CD8-positive, alpha-beta memory T cell (primary cell): ENCODE measurements around the gene LTBR. TPM values are rescaled to one million over a fixed set of nuclear protein-coding genes. Genes with fewer than 3 reads are reported as not detected.

ENCODE experiments used
- CTCF ChIA-PET: fragments of 350-600 bp; sonication (Branson Sonifier 250); formaldehyde crosslinking; loops from one replicate; lab custom pipeline; 2021; ENCODE audit warnings: antibody characterized with exemption; lab: Charles Lee
- POLR2A ChIA-PET: fragments of 350-600 bp; sonication (Branson Sonifier 250); formaldehyde crosslinking; loops from one replicate; lab custom pipeline; 2021; ENCODE audit warnings: antibody characterized with exemption; lab: Charles Lee
- DNase-seq, 5 donors: peaks; one replicate each; pipeline versions ENCODE4 v3.0.0 to v3.0.0-alpha.2; 2020 to 2022; ENCODE audit warnings: mixed read lengths in 1 of 5
- H3K27ac ChIP-seq: one replicate; pipeline ENCODE4 v1.7.0; 2013; ENCODE audit warnings: low read depth, mild to moderate bottlenecking, low read length, moderate library complexity
- H3K27me3 ChIP-seq: 2 replicates; pipeline ENCODE4 v1.7.0; 2013; ENCODE audit warnings: low read length, mild to moderate bottlenecking; ENCODE audit not compliant: insufficient read depth, poor library complexity, severe bottlenecking
- H3K36me3 ChIP-seq: 2 replicates; pipeline ENCODE4 v1.7.0; 2013; ENCODE audit warnings: mild to moderate bottlenecking, low read length, moderate library complexity; ENCODE audit not compliant: insufficient read depth
- H3K4me1 ChIP-seq: 2 replicates; pipeline ENCODE4 v1.7.0; 2013; ENCODE audit warnings: mild to moderate bottlenecking, low read length, moderate library complexity; ENCODE audit not compliant: insufficient read depth
- H3K4me3 ChIP-seq: 2 replicates; pipeline ENCODE4 v1.7.0; 2013; ENCODE audit warnings: mild to moderate bottlenecking, low read length
- H3K9me3 ChIP-seq: 2 replicates; pipeline ENCODE4 v1.7.0; 2013; ENCODE audit warnings: mild to moderate bottlenecking, low read length
- H3K27ac Mint-ChIP-seq, 8 donors: one replicate each; pipeline ENCODE4 v1.8.0; 2020 to 2021; ENCODE audit warnings: mixed read lengths in 8 of 8, mild to moderate bottlenecking in 6 of 8, inconsistent platforms in 3 of 8, moderate library complexity in 3 of 8
- H3K27me3 Mint-ChIP-seq, 2 donors: one replicate each; pipeline ENCODE4 v1.8.0; 2020 to 2021; ENCODE audit warnings: mixed read lengths in 2 of 2, mild to moderate bottlenecking in 1 of 2, moderate library complexity in 1 of 2
- H3K36me3 Mint-ChIP-seq, 3 donors: one replicate each; pipeline ENCODE4 v1.8.0; 2020 to 2021; ENCODE audit warnings: mixed read lengths in 3 of 3, inconsistent platforms in 1 of 3, mild to moderate bottlenecking in 1 of 3
- H3K4me1 Mint-ChIP-seq, 3 donors: one replicate each; pipeline ENCODE4 v1.8.0; 2020 to 2021; ENCODE audit warnings: mixed read lengths in 3 of 3, inconsistent platforms in 1 of 3, mild to moderate bottlenecking in 1 of 3
- H3K4me3 Mint-ChIP-seq, 7 donors: one replicate each; pipeline ENCODE4 v1.8.0; 2020 to 2021; ENCODE audit warnings: mixed read lengths in 7 of 7, mild to moderate bottlenecking in 6 of 7, moderate library complexity in 4 of 7, inconsistent platforms in 2 of 7
- H3K9me3 Mint-ChIP-seq, 5 donors: one replicate each; pipeline ENCODE4 v1.8.0; 2020 to 2022; ENCODE audit warnings: mixed read lengths in 5 of 5, mild to moderate bottlenecking in 3 of 5, moderate library complexity in 2 of 5, inconsistent platforms in 1 of 5
- polyA plus RNA-seq: library from polyadenylated mRNA; unstranded; fragments of 300-500 nt; fragmentation: Illumina TruSeq; gene quantifications from one replicate; pipeline ENCODE4 v1.2.3, GENCODE V29; 2021
- total RNA-seq, 2 experiments: library from RNA; stranded (reverse); gene quantifications; one replicate each; pipeline ENCODE4 v1.2.3, GENCODE V29; 2021

LTBR gene
- total and polyA plus RNA-seq, 3 experiments from 2014 or later: 0.51 to 1.4 TPM; not detected in 1

GRCh38 chr12:6347367-6348338 lies 36.3 kb upstream of the LTBR start:
- H3K27ac Mint-ChIP-seq: peak overlapping the region in 1 of 8 donors; percentile 65
- H3K36me3 Mint-ChIP-seq: peaks cover 0 to 2% (median 0%) of the 10 kb centered on the region in 3 donors
- ChIA-PET POLR2A (no interaction called here), CTCF (interaction anchor here (0.6 to 6.8 kb wide), 3 partner anchors 12 to 20 kb away, joined by 3 to 58 read pairs (median 17); no protein-coding TSS in a partner anchor)
- H3K4me1 Mint-ChIP-seq: peaks cover 34 to 44% (median 35%) of the 10 kb centered on the region in 3 donors
- peaks cover 1 to 4% of the 10 kb centered on the region in 2 donors for H3K27me3 Mint-ChIP-seq
- H3K4me3 Mint-ChIP-seq: no peak overlapping the region
- Histone ChIP-seq H3K4me3 (no peak overlapping the region), H3K9me3 (no peaks in the 10 kb centered on the region), H3K27me3 (no peaks in the 10 kb centered on the region), H3K27ac (no peak overlapping the region), H3K36me3 (no peaks in the 10 kb centered on the region), H3K4me1 (peaks cover 45% of the 10 kb centered on the region)
- no peak for DNase-seq
- no peaks in the 10 kb centered on the region for H3K9me3 Mint-ChIP-seq

DNA sequence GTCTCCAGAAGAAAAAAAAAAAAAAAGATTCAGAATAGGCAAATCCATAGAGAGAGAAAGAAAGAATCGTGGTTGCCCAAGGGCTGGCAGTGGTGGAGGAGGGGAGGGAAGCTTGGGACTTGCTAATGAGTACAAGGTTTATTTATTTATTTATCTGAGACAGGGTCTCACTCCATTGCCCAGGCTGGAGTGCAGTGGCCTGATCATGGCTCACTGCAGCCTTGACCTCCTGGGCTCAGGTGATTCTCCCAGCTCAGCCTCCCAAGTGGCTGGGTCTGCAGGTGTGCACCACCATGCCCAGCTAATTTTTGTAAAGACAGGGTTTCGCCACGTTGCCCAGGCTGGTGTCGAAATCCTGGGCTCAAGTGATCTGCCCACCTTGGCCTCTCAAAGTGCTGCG lies 32.3 kb upstream of the LTBR start:
- POLR2A ChIA-PET: no interaction called here
- Mint-ChIP-seq H3K4me3 (no peak overlapping the region), H3K9me3 (no peaks in the 10 kb centered on the region), H3K27me3 (peaks cover 1 to 4% of the 10 kb centered on the region in 2 donors), H3K27ac (no peak overlapping the region), H3K4me1 (peaks cover 7 to 19% (median 10%) of the 10 kb centered on the region in 3 donors), H3K36me3 (peaks cover 0 to 2% (median 0%) of the 10 kb centered on the region in 3 donors)
- Histone ChIP-seq H3K4me1 (peaks cover 14% of the 10 kb centered on the region), H3K9me3 (no peaks in the 10 kb centered on the region), H3K27me3 (no peaks in the 10 kb centered on the region), H3K36me3 (no peaks in the 10 kb centered on the region), H3K4me3 (no peak overlapping the region), H3K27ac (no peak overlapping the region)
- no peak for DNase-seq
- CTCF ChIA-PET: no interaction called here

- Histone ChIP-seq H3K9me3 (no peaks in the 10 kb centered on the region), H3K4me1 (peaks cover 6% of the 10 kb centered on the region), H3K27me3 (no peaks in the 10 kb centered on the region), H3K4me3 (no peak overlapping the region), H3K36me3 (no peaks in the 10 kb centered on the region), H3K27ac (no peak overlapping the region)
- H3K27ac Mint-ChIP-seq: peak overlapping the region in 1 of 8 donors; percentile 11
- peaks cover 0 to under 1% of the 10 kb centered on the region in 2 donors for H3K27me3 Mint-ChIP-seq
- H3K9me3 Mint-ChIP-seq: no peaks in the 10 kb centered on the region
- H3K4me1 Mint-ChIP-seq: peaks cover 0 to 10% (median 4%) of the 10 kb centered on the region in 3 donors
- no peaks in the 10 kb centered on the region for H3K36me3 Mint-ChIP-seq
- no peak for DNase-seq
- H3K4me3 Mint-ChIP-seq: no peak overlapping the region
- POLR2A ChIA-PET: interaction anchor here (1.4 kb wide), 1 partner anchor 16 kb away, joined by 3 read pairs; no protein-coding TSS in a partner anchor
- CTCF ChIA-PET: no interaction called here
Measured at GRCh38 chr12:6352193-6353173, 31.5 kb upstream of the LTBR start.

GRCh38 chr12:6354495-6355393 lies 29.2 kb upstream of the LTBR start:
- POLR2A ChIA-PET: no interaction called here
- no peak overlapping the region for H3K27ac Mint-ChIP-seq
- DNase-seq: no peak

GRCh38 chr12:6355491-6356373 lies 28.2 kb upstream of the LTBR start:
- H3K36me3 ChIP-seq: no peaks in the 10 kb centered on the region
- Mint-ChIP-seq H3K27me3 (no peaks in the 10 kb centered on the region), H3K9me3 (no peaks in the 10 kb centered on the region), H3K4me3 (peak overlapping the region in 1 of 7 donors; percentile 55), H3K4me1 (peaks cover 0 to 7% (median 6%) of the 10 kb centered on the region in 3 donors), H3K36me3 (no peaks in the 10 kb centered on the region), H3K27ac (no peak overlapping the region)
- no peak for DNase-seq
- no peak overlapping the region for H3K4me3 ChIP-seq
- no peaks in the 10 kb centered on the region for H3K27me3 ChIP-seq
- ChIA-PET POLR2A (interaction anchor here (0.7 kb wide), 1 partner anchor 250 kb away, joined by 3 read pairs; no protein-coding TSS in a partner anchor), CTCF (interaction anchor here (0.8 to 6.6 kb wide), 6 partner anchors 9 to 28 kb away, joined by 3 to 50 read pairs (median 5); no protein-coding TSS in a partner anchor)
- no peaks in the 10 kb centered on the region for H3K4me1 ChIP-seq
- no peaks in the 10 kb centered on the region for H3K9me3 ChIP-seq
- no peak overlapping the region for H3K27ac ChIP-seq

More at GRCh38 chr12:6354495-6355393, 29.2 kb upstream of the LTBR start:
- H3K36me3 ChIP-seq: no peaks in the 10 kb centered on the region
- H3K27ac ChIP-seq: no peak overlapping the region
- no peaks in the 10 kb centered on the region for H3K4me1 ChIP-seq
- no peaks in the 10 kb centered on the region for H3K36me3 Mint-ChIP-seq
- no peaks in the 10 kb centered on the region for H3K27me3 Mint-ChIP-seq
- H3K9me3 ChIP-seq: no peaks in the 10 kb centered on the region
- CTCF ChIA-PET: interaction anchor here (1.0 to 6.6 kb wide), 4 partner anchors 10 to 27 kb away, joined by 3 to 50 read pairs (median 5); no protein-coding TSS in a partner anchor
- H3K9me3 Mint-ChIP-seq: no peaks in the 10 kb centered on the region
- no peak overlapping the region for H3K4me3 Mint-ChIP-seq
- no peaks in the 10 kb centered on the region for H3K27me3 ChIP-seq
- H3K4me3 ChIP-seq: no peak overlapping the region
- peaks cover 0 to 7% (median 3%) of the 10 kb centered on the region in 3 donors for H3K4me1 Mint-ChIP-seq

DNA sequence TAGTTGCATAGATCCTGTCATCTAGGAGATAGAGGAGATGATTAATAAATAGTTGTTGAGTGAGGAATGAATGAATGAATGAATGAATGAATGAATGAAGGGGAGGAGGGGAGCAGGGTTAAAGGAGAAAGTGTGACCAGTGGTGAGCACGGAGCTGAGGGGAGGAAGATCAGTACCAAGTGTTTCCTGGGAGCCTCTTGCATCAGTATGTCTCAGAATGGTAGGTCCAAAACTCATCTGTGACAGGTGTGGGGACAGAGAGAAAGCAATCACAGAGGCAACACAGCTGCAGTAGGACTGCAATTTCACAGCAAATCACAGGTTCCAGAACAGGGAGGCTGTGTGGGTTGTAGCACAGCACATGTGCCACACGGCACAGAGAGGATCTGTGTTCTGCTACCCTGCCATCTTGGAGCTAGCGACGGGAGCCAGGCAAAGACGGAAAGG lies 27.6 kb upstream of the LTBR start:
- no peak for DNase-seq
- Histone ChIP-seq H3K4me3 (no peak overlapping the region), H3K36me3 (no peaks in the 10 kb centered on the region), H3K27ac (no peak overlapping the region), H3K27me3 (no peaks in the 10 kb centered on the region), H3K9me3 (no peaks in the 10 kb centered on the region), H3K4me1 (peaks cover 3% of the 10 kb centered on the region)
- Mint-ChIP-seq H3K4me3 (peak overlapping the region in 1 of 7 donors; percentile 55), H3K4me1 (peaks cover 0 to 7% (median 6%) of the 10 kb centered on the region in 3 donors), H3K27me3 (no peaks in the 10 kb centered on the region), H3K27ac (peak overlapping the region in 1 of 8 donors; percentile 7), H3K36me3 (no peaks in the 10 kb centered on the region), H3K9me3 (no peaks in the 10 kb centered on the region)
- ChIA-PET POLR2A (no interaction called here), CTCF (interaction anchor here (0.8 to 6.6 kb wide), 3 partner anchors 11 to 19 kb away, joined by 3 to 50 read pairs (median 9); no protein-coding TSS in a partner anchor)
